HG02623 (cell line): ENCODE measurements around the gene TIGD1.

Experiments
- ATAC-seq: cut with Tn5 transposase; IDR thresholded peaks from one replicate; pipeline ENCODE4 v1.9.1; 2021; ENCODE audit warnings: moderate library complexity; ENCODE audit not compliant: unreplicated experiment

TIGD1 gene

GRCh38 chr2:232502911-232503808 is 47.2 kb downstream of the TIGD1 start:
- no peak for ATAC-seq

DNA sequence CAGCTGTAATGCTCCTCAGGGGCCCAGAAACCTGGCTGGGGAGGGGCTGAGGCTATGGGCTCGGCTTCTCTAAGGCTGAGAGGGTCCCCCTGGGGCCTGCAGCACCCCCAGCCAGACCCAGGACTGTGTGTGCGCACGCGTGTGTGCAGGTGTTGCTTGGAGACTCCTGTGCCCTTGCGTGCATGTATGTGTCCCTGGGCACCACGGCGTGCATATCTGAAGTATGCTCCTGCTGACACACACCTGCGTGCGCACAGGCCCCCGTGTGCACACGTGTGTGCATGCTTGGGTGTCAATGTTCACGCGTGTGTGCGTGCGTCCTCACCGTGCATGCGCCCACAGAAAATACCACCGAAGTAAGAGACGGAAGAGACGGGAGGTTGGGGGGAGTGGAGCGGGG is 47.8 kb downstream of the TIGD1 start:
- ATAC-seq = no peak

GRCh38 chr2:232501794-232502390 is 48.5 kb downstream of the TIGD1 start:
- no peak for ATAC-seq

- no peak for ATAC-seq
These were observed 49.0 kb downstream of the TIGD1 start for GRCh38 chr2:232501331-232501771.

- ATAC-seq = no peak
These were observed 51.9 kb downstream of the TIGD1 start for GRCh38 chr2:232498452-232498851.
